C4-2B (cell line): Measurements from ENCODE around the gene SYT14.

Experiments
- ZFX ChIP-seq: fragments of 450-650 bp; IDR thresholded peaks from 2 replicates; pipeline ENCODE4 v1.6.1; 2017
- TF ChIP-seq, protein P1 (sequence below): fragments of 450-650 bp; conservative IDR thresholded peaks from 2 replicates; pipeline ENCODE4 v1.5.1; 2017; ENCODE audit warnings: mild to moderate bottlenecking

DNA sequence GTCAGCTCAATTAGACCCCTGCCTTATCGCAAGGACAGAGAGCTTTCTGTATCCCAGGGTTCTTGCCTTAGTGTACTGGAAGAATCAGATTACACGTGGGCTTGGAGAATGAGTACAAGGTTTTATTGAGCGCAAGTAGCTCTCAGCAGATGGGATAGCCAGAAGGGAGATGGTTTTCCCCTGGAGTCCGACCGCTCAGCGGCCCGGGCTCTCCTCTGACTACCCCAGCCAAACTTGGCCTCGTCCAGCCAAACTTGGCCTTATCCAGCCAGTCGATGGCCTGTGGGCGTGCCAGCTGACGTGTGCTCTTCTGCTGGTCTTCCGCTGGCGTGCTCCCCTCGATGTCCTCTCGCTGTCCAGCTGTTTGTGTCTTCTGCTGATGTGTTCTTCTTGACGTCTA is 136.9 kb downstream of the SYT14 start:
- TF ChIP-seq, protein P1, sequence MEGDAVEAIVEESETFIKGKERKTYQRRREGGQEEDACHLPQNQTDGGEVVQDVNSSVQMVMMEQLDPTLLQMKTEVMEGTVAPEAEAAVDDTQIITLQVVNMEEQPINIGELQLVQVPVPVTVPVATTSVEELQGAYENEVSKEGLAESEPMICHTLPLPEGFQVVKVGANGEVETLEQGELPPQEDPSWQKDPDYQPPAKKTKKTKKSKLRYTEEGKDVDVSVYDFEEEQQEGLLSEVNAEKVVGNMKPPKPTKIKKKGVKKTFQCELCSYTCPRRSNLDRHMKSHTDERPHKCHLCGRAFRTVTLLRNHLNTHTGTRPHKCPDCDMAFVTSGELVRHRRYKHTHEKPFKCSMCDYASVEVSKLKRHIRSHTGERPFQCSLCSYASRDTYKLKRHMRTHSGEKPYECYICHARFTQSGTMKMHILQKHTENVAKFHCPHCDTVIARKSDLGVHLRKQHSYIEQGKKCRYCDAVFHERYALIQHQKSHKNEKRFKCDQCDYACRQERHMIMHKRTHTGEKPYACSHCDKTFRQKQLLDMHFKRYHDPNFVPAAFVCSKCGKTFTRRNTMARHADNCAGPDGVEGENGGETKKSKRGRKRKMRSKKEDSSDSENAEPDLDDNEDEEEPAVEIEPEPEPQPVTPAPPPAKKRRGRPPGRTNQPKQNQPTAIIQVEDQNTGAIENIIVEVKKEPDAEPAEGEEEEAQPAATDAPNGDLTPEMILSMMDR = no peak
- no peak for TF ChIP-seq ZFX
